Central memory CD8-positive, alpha-beta T cell (primary cell): ENCODE data around the gene QSOX1.

ENCODE experiments used
- ATAC-seq: fragments of 150-1000 bp; cut with Tn5 transposase; replicated peaks from 2 replicates; pipeline ENCODE4 v1.10.0; 2022; ENCODE audit warnings: mild to moderate bottlenecking, moderate FRiP score, moderate number of reproducible peaks; ENCODE audit not compliant: poor library complexity, severe bottlenecking; ENCODE audit errors: extremely low read depth
- DNase-seq, 2 donors: peaks; one replicate each; pipeline ENCODE4 v3.0.0; 2021; ENCODE audit warnings: low spot score in 2 of 2
- H3K27ac Mint-ChIP-seq: one replicate; pipeline ENCODE4 v1.8.0; 2022; ENCODE audit warnings: low read depth, mild to moderate bottlenecking, moderate library complexity, mixed read lengths
- H3K27me3 Mint-ChIP-seq: one replicate; pipeline ENCODE4 v1.8.0; 2022; ENCODE audit warnings: mixed read lengths
- H3K36me3 Mint-ChIP-seq: one replicate; pipeline ENCODE4 v1.8.0; 2022; ENCODE audit warnings: mild to moderate bottlenecking, moderate library complexity, mixed read lengths; ENCODE audit not compliant: insufficient read depth
- H3K4me1 Mint-ChIP-seq: one replicate; pipeline ENCODE4 v1.8.0; 2022; ENCODE audit warnings: mixed read lengths
- H3K4me3 Mint-ChIP-seq: one replicate; pipeline ENCODE4 v1.8.0; 2022; ENCODE audit warnings: mild to moderate bottlenecking, moderate library complexity, mixed read lengths
- H3K9me3 Mint-ChIP-seq: one replicate; pipeline ENCODE4 v1.8.0; 2022; ENCODE audit warnings: mixed read lengths

Gene QSOX1

DNA sequence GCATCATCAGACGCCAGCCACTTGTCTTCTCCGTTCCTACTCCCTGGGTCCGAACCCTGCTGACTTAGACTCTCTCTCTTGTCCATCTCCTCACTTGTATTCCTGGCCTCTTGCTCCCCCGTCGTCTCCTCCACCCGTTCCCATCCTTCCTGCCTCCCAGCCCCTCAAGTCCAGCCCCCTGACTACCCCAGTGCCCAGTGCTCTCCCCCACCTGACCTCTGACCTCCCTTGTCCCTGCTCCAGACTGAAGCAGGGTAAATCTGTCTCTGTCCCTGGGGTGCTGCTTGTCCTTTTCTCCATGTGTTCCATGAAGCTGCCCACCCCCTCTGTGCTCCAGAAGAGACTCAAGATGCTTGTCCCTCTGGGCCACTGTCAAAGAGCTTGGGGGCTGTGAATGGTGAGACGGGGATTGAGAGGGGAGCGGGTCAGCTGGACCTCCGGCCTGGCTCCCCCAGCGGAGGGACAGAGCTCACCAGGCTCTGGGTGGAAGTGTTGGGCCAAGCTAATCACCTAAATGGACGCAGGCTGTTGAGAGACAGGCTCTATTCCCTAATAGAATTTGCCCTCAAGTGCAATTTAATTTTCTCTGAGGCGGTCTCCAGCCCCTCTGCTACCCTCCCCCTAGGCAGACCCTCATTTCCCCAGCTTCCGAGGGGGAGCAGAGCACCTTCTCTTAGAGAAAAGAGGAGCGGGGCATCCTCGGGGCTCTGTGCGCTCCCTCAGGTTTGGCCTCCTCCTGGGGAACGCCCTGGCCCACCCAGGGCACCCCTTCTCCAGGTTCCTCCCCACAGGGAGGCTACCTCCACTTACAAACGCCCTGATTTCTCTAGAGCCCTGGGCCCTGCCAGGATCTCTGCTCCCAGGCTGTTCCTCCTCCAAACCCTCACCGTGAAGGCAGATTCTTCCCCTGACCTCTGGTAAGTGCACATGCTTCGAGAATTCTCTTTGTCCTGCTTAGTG, 64.4 kb downstream of the QSOX1 start:
- H3K4me3 Mint-ChIP-seq: no peak overlapping the region
- no peak for DNase-seq
- peaks cover under 1% of the 10 kb centered on the region for H3K4me1 Mint-ChIP-seq
- peaks cover 3% of the 10 kb centered on the region for H3K36me3 Mint-ChIP-seq
- no peaks in the 10 kb centered on the region for H3K9me3 Mint-ChIP-seq
- no peak for ATAC-seq
- peaks cover 27% of the 10 kb centered on the region for H3K27me3 Mint-ChIP-seq
- H3K27ac Mint-ChIP-seq: no peak overlapping the region

DNA sequence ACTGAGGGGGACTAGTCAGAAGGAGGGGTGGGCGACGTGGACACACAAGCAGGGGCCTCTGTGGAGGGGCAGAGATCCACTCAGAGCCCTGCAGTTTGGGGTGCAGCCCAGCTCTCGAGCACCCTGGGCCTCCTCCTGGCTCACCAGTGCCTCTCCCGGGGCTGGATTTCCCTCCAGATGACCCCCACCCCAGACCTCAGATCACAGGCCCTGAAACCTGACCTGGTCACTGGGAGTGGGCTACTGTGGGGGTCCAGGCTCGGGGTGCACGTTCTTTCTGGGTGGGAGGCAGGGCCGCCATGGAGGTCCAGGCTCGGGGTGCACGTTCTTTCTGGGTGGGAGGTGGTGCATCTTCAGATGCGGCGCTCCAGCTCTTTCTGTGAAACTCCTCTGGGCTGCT, 65.1 kb downstream of the QSOX1 start:
- Mint-ChIP-seq H3K4me1 (no peaks in the 10 kb centered on the region), H3K27me3 (peaks cover 34% of the 10 kb centered on the region), H3K36me3 (peaks cover 3% of the 10 kb centered on the region), H3K27ac (no peak overlapping the region), H3K9me3 (no peaks in the 10 kb centered on the region), H3K4me3 (no peak overlapping the region)
- DNase-seq (no peak), ATAC-seq (no peak)

DNA sequence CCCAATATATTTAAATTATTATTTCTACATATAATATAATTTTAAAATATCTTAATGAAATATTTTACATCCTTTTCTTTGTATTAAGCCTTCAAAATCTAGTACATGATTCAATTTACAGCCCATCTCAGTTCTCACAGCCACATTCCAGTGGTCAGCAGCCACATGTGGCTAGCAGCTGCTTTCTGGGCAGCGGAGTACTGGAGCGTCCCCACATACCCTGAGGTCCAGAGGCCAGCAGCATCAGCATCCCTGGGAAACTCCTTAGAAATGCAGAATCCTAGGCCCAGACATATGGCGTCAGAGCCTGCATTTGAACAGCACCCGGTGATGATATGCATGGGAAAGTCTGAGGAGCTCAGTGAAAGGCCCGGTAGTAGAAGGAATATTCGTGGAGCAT, 66.8 kb downstream of the QSOX1 start:
- H3K27me3 Mint-ChIP-seq: peaks cover 51% of the 10 kb centered on the region
- no peak overlapping the region for H3K27ac Mint-ChIP-seq
- H3K4me1 Mint-ChIP-seq: no peaks in the 10 kb centered on the region
- peaks cover 3% of the 10 kb centered on the region for H3K36me3 Mint-ChIP-seq
- H3K4me3 Mint-ChIP-seq: no peak overlapping the region
- ATAC-seq: no peak
- H3K9me3 Mint-ChIP-seq: no peaks in the 10 kb centered on the region
- DNase-seq: no peak

DNA sequence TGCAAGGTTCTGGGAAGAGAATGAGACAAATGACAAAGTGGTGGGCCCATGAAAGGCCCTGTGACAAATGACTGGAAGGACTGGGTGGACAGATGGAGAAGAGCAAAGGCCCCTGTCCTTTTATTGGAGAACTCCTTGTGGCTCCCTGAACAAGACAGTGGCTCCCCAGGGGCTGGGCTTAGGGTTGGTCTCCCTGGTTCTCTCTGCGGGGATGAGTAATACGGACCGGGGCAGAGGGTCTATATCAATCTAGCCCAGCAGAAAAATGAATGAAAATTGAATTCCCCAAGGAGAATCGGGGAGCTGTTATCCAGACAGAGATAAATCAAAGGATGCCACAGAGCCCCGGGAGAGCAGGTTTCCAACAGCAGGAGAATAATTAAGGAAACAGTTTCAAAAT, 70.2 kb downstream of the QSOX1 start:
- Mint-ChIP-seq H3K27ac (no peak overlapping the region), H3K27me3 (peaks cover 78% of the 10 kb centered on the region), H3K36me3 (peaks cover 3% of the 10 kb centered on the region), H3K4me1 (peaks cover 6% of the 10 kb centered on the region), H3K4me3 (no peak overlapping the region), H3K9me3 (no peaks in the 10 kb centered on the region)
- DNase-seq: no peak
- ATAC-seq: no peak

DNA sequence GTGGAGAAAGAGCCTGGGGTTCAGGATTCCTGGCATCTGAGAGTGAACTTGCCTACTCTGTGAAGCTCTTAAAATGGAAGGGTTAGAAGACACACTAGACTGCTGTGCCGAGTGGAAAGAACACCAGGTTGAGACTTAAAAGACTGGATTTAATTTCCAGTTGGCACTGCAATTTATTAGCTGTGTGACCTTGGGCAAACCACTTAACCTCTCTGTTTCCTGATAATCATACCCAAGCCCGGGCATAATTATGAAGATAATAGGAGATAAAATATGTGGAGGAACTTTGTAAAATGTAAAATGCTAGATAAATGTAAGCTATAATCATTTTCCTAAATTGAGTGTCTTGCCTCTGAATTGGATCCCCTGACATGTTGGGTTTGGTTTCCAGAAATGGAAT, 70.7 kb downstream of the QSOX1 start:
- ATAC-seq (no peak), DNase-seq (no peak)
- Mint-ChIP-seq H3K27ac (no peak overlapping the region), H3K27me3 (peaks cover 78% of the 10 kb centered on the region), H3K4me1 (peaks cover 6% of the 10 kb centered on the region), H3K36me3 (peaks cover 3% of the 10 kb centered on the region), H3K4me3 (no peak overlapping the region), H3K9me3 (no peaks in the 10 kb centered on the region)

DNA sequence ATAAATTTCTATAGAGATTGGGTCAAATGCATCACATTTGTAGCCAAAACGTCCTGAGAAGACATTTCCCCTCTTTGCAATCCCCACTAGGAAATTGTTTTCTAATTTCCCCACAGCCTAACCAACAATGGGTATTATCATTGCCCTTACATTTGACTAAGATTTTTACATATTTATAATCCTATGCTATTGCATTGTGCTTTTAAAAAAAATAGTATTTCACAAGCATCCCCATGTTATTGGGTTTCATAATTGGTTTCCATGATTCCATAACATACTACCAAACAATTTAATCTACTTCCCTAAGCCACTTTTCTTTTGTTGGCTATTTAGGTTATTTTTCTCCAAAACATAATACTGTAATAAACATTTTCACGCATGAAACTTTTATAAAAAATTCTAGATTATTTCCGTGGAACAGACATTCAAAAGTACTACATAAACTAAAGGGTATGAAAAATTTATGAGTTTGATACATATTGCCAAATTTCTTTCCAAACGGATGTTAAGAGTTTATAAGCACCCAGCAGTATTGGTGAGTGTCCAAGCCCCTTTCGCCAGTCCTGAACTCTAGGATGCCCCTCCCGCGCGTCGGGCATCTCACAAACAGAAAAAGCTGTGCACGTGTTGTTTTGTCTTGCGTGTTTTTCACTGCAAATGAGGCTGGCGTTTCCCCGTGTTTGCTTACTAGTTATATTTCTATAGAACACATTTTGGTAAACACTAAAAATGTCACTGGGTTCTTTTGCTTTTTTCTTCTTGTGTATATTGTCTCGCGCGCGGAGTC, 73.4 kb downstream of the QSOX1 start:
- ATAC-seq (no peak), DNase-seq (no peak)
- H3K4me1 Mint-ChIP-seq: peaks cover 15% of the 10 kb centered on the region
- no peaks in the 10 kb centered on the region for H3K9me3 Mint-ChIP-seq
- no peak overlapping the region for H3K27ac Mint-ChIP-seq
- H3K4me3 Mint-ChIP-seq: peak overlapping the region; percentile 72
- H3K27me3 Mint-ChIP-seq: peaks cover 77% of the 10 kb centered on the region
- peaks cover 2% of the 10 kb centered on the region for H3K36me3 Mint-ChIP-seq

DNA sequence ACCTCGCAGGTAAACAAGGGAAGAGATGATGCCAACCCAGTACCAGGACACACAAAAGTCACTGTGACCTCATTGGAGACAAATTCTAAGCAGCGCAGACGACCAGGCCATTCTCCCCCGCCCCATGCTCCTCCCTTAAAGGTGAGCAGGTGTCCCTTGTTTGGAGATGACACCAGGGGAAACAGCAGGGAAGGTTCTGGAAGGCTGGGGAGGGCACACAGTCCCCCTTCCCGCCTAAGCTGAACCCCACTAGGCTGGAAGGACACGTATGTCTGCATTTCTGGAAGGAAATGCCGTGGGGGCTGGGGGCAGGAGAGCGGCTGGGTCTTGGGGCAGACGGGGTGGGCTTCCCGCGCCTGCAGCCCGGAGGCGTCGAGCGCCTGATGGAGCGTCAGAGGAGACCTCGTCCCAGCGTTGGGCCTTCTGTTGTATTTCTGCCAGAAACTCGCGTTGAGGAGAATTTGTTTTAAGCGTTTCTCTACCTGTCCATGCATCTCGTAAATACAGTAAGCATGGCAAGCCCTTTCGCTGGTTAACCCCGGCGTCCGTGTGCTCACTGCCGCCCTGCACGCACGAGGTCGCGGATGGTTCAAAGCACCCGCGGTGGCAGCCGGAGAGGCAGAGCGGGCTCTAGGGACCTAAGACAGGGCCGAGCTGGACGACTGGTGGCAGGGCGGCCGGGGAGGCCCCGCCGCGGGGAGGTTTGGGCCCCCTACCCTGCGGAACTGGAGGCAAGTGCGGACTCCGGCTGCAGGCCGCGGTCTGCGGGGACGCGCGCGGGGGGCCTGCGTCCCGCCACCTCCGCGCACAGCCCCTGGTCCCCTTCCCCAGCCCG, 74.2 kb downstream of the QSOX1 start:
- peak; percentile 13 for ATAC-seq
- Mint-ChIP-seq H3K27me3 (peaks cover 77% of the 10 kb centered on the region), H3K27ac (no peak overlapping the region), H3K36me3 (peaks cover 2% of the 10 kb centered on the region), H3K4me3 (peak overlapping the region; percentile 72), H3K9me3 (no peaks in the 10 kb centered on the region), H3K4me1 (peaks cover 18% of the 10 kb centered on the region)
- no peak for DNase-seq

DNA sequence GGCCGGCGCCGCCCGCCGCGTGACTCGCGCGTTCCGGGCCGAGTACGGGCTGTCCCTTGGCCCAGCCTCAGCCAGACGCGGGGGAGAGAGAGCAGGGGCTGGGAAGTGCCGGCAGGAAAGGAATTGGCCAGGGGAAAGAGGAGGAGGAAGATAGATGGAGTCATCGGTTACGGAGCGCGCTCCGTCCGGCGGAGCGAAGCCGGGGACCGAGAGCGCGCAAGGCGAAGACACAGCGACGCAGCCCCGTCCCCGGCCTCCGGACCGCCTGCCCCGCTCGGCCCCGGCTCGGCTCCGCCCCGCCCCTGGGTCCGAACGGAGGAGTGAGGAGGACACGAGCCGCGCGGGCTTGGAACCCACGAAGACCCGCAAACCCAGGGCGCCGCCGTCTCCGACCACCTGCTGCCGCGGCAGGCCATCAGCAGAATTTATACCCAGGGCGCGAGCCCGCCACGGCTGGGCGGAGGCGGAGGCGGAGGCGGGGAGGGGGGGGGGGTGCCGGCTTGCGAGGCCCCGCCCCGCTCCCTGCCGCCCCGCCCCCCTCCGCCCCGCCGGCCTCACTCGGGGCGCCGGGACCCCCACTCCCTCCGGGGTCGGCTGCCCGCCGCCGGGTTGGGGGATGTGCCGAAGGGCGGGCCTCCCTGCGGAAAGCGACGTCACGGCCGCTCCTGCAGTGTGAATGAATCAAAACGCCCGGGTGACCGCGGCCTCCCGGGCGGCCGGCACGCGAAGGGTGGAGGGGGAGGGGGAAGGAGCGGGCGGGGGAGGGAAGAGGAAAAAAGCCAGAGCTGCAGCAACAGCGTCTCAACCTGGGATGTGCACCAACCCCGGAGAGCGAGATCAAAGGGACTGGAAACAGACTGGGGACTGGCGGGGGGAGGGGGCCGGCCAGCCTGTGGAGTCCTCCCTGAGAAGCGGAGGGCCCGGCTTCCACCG, 75.1 kb downstream of the QSOX1 start, which contains the start of gene LHX4:
LHX4 (plus strand) TSS at position 782 of the 933 bp plus-strand sequence. CDS start 266 bp downstream, outside the sequence.
- no peak within 1 kb of the TSS for H3K27ac Mint-ChIP-seq
- ATAC-seq (peak; percentile 22), DNase-seq (no peak)
- H3K27me3 Mint-ChIP-seq: peaks cover 77% of the 10 kb centered on the region
- H3K9me3 Mint-ChIP-seq: no peaks in the 10 kb centered on the region
- H3K4me1 Mint-ChIP-seq: peaks cover 27% of the 10 kb centered on the region
- peaks cover 2% of the 10 kb centered on the region for H3K36me3 Mint-ChIP-seq
- H3K4me3 Mint-ChIP-seq: peak within 1 kb of the TSS; percentile 72

DNA sequence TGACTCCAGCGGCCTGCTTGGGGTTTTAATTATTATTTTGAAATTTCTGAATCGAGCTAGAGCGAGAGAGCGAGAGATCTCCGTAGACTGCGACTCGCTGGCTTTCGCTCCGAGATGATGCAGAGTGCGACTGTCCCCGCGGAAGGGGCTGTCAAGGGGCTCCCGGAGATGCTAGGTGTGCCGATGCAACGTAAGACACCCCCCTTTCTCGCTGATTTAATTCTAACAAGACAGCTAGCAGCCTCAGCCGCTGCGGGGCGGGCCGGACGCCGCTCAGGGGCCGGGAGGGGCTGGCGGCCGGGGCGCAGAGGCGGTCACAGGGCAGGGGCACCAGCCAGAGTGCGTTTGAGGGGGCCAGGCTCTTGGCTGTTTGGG, 75.7 kb downstream of the QSOX1 start:
- Mint-ChIP-seq H3K36me3 (peaks cover 2% of the 10 kb centered on the region), H3K27me3 (peaks cover 77% of the 10 kb centered on the region), H3K4me3 (peak overlapping the region; percentile 72), H3K9me3 (no peaks in the 10 kb centered on the region), H3K4me1 (peaks cover 29% of the 10 kb centered on the region), H3K27ac (no peak overlapping the region)
- ATAC-seq: peak; percentile 17
- DNase-seq: no peak

DNA sequence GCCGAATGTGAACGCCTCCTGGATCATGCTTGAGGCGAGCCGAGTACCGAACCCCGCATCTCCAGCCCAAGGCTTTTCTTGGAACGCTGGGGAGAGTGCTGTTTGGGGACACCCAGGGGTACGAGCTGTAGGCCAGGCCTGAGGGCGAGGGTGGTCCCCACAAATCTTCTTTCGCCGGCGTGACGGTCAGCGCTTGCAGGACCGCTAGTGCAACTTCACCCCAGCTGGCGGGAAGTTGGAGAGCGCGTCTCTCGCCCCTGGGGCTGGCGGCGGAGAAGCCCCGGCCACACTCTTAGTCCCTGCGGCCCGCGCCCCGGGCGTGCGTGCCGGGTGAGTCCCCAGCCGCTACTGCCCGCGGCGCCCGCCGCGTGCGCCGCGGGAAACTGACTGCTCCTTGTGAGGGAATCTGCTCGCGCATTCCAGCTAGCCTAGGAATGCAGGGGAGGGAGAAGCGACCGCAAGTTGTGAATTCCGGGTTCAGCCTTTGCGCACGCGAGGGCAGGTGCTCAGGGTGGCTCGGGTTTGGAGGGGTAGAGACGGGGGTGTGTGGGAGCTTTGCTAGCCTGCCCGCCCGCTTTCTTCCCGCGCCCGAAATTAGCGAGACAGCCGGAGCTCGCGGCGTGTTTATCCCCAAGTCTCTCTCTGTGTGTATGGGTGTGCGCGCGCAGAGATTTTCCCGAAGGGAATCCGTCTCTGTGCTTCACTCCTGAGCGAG, 76.3 kb downstream of the QSOX1 start:
- Mint-ChIP-seq H3K4me1 (peaks cover 34% of the 10 kb centered on the region), H3K36me3 (peaks cover 2% of the 10 kb centered on the region), H3K27me3 (peaks cover 77% of the 10 kb centered on the region), H3K27ac (no peak overlapping the region), H3K4me3 (peak overlapping the region; percentile 72), H3K9me3 (no peaks in the 10 kb centered on the region)
- ATAC-seq (no peak), DNase-seq (no peak)

DNA sequence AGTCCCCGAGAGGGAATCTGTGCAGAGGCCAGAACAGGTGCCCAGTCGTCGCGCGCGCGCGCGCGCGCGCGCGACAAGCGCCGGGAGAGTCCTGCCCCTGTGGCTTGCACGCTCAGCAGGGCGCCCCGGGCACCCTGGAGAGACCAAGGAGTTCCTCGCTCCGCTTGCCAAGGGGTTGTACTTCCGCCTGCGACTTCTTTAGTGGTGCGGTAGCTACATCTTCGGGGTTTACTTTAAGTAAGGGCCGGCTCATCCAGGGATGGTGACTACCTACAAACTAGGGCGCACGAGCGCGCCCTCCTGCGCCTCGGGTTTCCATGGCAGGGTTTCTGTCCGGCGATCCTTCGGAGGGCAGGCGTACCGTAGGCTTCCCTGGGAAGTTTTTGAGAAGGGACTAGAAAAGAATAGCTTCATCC, 76.8 kb downstream of the QSOX1 start:
- Mint-ChIP-seq H3K27ac (no peak overlapping the region), H3K4me1 (peaks cover 39% of the 10 kb centered on the region), H3K36me3 (peaks cover 4% of the 10 kb centered on the region), H3K4me3 (peak overlapping the region; percentile 72), H3K27me3 (peaks cover 77% of the 10 kb centered on the region), H3K9me3 (no peaks in the 10 kb centered on the region)
- ATAC-seq (peak; percentile 33), DNase-seq (no peak)
